Breast epithelium (tissue), 3 donors: Measurements from ENCODE around the gene CCNL2.

Source experiments
- CTCF ChIP-seq, 3 donors: fragments of 450-650 bp; IDR thresholded peaks; one replicate each; pipeline ENCODE4 v1.5.1; 2016 to 2017; ENCODE audit warnings: antibody characterized with exemption in 3 of 3, mild to moderate bottlenecking in 3 of 3, moderate library complexity in 3 of 3
- POLR2A ChIP-seq: fragments of 450-650 bp; IDR thresholded peaks from one replicate; pipeline ENCODE4 v1.6.1; 2016; ENCODE audit warnings: antibody characterized with exemption, mild to moderate bottlenecking, moderate library complexity

- TF ChIP-seq CTCF (IDR thresholded peaks at IDR 0.05) (no peak), POLR2A (no peak)
Measured at GRCh38 chr1:1388078-1388472, 11.1 kb downstream of the CCNL2 start.
